ENCODE measurements around the gene SLC27A5.
"Not testable (repeated sequence)": the region's sequence is repeated elsewhere in the genome, so short reads cannot be mapped to it uniquely, and the experiment has no call there.

Gene SLC27A5

DNA sequence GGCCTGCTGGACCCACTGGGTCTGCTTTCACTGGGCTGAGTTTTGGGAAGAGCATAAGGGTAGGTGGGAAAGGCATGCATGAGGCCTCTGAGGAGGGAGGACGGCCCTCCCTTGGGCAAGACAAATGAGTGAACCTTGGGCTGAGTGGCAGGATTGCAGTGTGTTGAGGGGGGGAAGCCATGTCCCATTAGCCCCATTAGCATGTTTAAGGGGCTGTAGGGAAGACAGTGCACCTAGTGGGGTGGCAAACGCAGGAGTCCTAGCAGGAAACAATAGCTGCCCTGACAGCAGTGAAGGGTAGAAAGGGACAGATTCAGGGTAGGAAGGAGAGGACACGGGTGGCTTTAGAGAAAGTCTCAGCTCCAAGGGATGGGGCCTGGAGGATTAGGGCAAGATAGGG is 10.9 kb upstream of the SLC27A5 start:
- DNase-seq (ENCODE audit: low read depth), result no peak

DNA sequence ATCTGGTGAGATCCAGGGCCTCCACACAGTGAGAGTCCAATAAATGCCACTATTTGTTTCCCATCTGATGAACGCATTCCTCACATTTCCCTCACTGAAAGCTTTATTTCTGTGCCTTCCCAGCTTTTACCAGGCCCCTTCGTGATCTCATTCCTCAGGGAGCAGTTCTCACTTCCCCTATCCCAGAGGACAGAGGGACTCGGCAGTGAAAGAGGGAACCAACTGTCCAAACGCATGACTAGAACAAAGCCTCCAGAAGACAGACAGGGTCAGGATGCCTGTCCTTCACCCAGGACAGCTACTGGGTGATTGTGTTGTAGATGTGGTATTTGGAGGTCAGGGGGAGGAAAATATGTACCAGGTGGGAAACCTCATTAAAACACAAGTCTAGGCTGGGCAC is 9.9 kb upstream of the SLC27A5 start:
- no peak for DNase-seq (ENCODE audit: low read depth)

DNA sequence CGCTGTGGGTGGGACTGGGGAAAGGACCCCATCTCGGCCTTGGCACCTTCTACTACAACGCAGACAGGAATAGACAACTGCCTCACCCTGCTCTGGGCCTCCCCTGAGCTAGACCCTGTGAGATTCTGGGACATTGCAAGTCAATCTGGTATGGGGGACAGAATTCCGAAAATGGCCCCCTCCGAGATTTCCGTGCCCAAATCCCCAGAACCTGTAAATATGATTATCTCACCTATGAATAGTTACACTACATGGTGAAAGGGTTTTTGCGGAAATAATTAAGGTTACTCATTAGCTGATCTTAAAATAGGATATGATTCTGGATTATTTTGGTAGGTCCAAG is 8.4 kb upstream of the SLC27A5 start:
- DNase-seq (ENCODE audit: low read depth), result no peak

GRCh38 chr19:58519355-58520256 is 7.8 kb upstream of the SLC27A5 start, which contains the start of gene ZBTB45:
TSS of gene ZBTB45 (minus strand) at chr19:58519810. CDS start at chr19:58517673, 2,137 bp downstream.
- DNase-seq (ENCODE audit: low read depth), result peak; percentile 81

- peak; percentile 32 for DNase-seq (ENCODE audit: low read depth)
Measured at GRCh38 chr19:58519087-58519354, 7.2 kb upstream of the SLC27A5 start.

GRCh38 chr19:58518256-58519086 is 6.7 kb upstream of the SLC27A5 start:
- DNase-seq (ENCODE audit: low read depth), result no peak

DNA sequence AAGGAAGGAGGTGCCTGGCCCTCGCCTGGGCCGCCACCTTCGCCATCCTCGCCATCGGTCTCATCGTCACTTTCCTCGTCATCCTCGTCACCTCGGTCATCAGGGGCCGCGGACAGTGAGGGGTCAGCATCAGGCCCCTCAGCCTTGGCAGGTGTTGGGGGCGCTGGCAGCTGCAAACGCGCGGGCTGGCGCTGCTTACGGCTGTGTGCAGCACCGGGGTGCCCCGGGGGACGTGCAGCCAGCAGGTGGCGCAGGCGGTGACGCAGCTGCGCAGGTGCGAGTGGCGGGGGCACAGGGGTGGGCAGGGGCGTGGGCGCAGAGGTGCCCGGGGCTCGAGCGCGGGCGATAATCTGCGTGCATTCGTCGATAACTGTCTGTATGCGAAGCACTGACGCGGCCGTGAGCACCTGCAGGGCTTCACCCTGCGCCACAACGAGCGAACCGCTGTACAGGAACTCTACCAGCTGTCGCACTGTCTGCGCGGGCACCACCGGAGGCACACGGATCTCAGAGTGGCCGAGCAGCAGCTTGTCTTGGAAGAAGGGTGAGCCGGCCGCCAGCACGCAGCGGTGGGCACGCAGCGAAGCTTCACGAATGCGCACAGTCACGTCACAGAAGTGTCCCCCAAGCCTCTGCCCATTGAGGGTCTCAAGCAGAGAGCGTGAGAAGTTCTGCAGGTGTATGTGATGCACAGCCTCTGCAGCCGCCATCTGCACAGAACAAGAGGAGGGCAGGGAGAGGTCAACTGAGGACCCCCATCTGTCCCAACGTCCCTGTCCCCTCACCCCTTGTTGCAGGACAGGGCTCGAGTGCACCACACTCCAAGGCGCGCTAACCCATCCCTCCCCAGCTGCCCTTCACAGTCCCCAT is 5.4 kb upstream of the SLC27A5 start:
- no peak for DNase-seq (ENCODE audit: low read depth)

DNA sequence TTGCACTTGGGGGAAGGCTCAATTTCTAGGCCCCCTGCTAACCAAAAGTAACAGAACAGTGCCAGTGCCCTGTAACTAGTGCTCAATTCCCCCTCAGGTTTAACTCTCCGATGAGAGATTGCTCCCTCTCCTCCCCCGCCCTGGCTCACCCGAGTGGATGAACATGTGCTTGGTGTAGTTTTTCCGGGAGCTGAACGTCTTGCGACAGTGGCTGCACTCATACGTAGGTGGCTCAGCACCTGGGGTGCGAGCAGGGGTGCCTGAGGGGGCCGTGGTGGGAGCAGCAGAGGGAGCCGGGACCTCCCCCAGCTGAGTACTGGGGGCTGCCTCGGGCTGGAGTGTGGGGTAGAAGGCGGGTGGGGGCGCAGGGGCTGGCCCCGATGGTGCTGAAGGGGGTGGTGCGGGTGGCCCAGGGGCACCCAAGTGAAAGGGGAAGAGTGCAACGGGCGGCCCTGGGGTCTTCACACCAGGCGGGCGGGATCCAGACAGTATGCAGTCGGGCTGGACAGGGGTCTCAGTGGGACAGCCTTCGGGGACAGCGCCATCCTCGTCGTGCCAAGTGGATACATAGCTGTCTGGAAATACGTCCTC is 4.5 kb upstream of the SLC27A5 start:
- no peak for DNase-seq (ENCODE audit: low read depth)

DNA sequence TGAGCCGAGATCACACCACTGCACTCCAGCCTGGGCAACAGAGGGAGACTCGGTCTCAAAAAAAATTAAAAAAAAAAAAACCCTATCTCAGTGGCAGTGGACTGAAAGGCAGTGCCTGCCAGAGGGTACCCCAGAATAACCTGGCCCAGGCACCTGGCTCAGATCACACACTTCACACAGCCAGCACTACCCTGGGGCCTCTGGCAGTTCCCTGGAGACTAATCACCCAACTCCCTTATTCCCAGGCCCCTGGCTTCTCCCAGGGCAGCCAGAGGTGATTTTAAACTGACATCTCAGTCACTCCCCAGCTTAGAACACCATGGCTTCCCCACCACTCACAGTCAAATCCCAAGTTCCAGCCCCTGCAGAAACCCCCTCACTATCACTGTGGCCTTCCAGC is 3.5 kb upstream of the SLC27A5 start:
- DNase-seq (ENCODE audit: low read depth), result no peak

DNA sequence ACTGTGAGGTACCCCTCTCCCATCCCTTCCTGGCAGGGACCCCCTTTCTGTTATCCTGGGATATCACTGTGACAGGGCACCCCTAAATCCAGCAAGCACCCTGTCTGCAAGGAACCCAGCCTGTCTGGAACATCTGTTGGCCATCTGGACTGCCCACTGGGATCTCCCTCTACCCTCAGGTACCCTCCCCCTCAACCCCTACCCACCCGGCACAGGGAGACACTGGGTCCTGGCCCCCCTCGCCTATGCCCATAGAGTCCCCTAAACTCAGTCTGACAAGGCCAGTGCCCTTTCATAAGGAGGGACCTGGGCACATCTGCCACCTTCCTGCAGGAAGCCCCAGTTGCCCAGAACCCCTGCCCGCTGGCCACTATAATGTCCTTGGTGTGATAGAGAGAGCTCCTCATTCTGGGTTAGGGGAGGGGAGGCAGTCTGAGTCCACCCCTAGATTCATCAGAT is 2.8 kb upstream of the SLC27A5 start:
- no peak for DNase-seq (ENCODE audit: low read depth)

DNA sequence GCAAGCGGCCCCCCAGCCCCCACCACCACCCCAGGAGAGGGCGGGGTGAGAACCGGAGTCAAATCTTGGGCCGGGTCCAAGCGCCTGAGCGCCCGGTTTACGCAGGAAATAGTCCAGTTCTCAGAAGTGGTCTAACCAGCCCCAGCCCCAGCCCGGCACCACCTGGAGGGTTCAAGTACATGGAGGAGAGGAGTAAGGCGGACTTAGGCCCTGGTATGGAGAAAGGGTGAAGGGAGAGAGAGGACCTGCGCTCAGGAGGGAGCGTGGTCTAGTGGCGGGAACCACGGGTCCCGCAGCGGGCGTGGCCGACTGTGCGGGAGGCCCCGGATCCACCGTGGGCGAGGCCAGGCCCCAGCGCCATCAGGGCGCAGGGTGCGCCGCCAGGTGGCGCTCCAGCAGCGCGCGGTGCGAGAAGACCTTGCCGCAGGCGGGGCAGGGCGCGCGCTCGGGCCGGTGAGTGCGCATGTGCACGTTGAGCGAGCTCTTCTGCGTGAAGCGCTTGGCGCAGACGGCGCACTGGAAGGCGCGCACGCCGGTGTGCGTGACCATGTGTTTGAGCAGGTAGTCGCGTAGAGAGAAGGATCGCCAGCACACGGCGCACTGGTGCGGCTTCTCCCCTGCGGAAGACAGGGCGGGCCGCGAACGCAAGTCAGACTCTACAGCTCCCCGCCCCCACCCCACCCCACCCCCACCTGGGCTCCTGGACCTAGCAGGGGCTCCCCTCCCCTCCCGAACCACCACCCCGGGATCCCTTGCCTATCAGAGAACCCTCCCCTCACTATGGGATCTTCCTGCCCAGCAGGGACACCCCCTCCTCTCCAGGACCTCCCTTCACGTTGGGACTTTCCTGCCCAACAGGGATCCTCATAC is 2.1 kb upstream of the SLC27A5 start:
- no peak for DNase-seq (ENCODE audit: low read depth)

- no peak for DNase-seq (ENCODE audit: low read depth)
Measured at GRCh38 chr19:58513213-58513693, 1.5 kb upstream of the SLC27A5 start.

GRCh38 chr19:58510084-58510862 is 1.5 kb downstream of the SLC27A5 start:
- DNase-seq (ENCODE audit: low read depth), result no peak

- DNase-seq (ENCODE audit: low read depth), result no peak
Measured at GRCh38 chr19:58509731-58510083, 2.1 kb downstream of the SLC27A5 start.

GRCh38 chr19:58507602-58508223 is 4.1 kb downstream of the SLC27A5 start:
- DNase-seq (ENCODE audit: low read depth), result not testable (repeated sequence)

GRCh38 chr19:58500242-58500641 is 11.6 kb downstream of the SLC27A5 start:
- DNase-seq (ENCODE audit: low read depth), result no peak

DNA sequence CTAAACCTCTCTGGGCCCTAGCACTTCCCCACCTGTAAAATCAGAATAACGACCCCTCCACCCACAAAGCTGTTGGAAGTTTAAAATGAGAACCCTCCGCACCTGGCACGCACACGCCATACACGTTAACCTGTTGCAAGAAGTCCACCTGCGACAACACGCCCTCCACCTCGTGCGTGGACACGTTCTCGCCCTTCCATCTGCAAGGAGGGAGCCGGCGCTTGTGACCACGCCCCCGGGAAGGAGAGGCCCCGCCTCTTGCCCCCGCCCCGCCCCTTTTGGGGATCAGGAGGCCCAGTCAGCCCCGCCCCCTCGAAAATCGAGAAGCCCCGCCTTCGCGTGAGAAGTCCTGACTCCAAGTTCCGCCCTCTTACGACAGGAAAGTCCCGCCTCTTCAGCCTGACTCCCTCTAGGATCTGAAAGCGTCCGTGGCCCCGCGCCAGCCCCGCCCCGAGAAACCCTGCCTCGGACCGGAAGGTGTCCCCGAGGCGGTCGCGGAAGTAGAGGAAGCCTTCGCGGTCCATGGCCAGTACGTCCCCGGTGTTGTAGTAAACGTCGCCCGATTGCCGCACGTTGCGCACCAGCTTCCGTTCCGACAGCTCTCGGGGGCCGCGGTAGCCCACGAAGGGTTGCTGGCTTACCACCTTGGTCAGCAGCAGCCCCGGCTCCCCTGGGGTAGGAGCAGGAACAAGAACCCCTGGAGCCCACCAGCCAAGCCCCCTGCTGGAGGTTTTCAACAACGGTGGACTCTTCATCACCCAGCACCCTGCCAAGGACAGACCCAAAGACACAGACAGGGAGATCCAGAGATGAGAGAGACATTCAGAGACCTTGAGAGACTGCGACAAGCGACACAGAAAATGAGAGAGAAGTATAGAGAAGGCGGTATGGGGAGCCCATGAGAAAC is 12.5 kb downstream of the SLC27A5 start:
- peak; percentile 86 for DNase-seq (ENCODE audit: low read depth)

GRCh38 chr19:58498316-58499020 is 13.3 kb downstream of the SLC27A5 start:
- DNase-seq (ENCODE audit: low read depth), result no peak
